HG02759 (cell line): ENCODE results near the gene MAD1L1.

Source experiments
- ATAC-seq: cut with Tn5 transposase; IDR thresholded peaks from one replicate; pipeline ENCODE4 v1.9.1; 2021; ENCODE audit warnings: mild to moderate bottlenecking, moderate library complexity; ENCODE audit not compliant: unreplicated experiment

Gene MAD1L1

DNA sequence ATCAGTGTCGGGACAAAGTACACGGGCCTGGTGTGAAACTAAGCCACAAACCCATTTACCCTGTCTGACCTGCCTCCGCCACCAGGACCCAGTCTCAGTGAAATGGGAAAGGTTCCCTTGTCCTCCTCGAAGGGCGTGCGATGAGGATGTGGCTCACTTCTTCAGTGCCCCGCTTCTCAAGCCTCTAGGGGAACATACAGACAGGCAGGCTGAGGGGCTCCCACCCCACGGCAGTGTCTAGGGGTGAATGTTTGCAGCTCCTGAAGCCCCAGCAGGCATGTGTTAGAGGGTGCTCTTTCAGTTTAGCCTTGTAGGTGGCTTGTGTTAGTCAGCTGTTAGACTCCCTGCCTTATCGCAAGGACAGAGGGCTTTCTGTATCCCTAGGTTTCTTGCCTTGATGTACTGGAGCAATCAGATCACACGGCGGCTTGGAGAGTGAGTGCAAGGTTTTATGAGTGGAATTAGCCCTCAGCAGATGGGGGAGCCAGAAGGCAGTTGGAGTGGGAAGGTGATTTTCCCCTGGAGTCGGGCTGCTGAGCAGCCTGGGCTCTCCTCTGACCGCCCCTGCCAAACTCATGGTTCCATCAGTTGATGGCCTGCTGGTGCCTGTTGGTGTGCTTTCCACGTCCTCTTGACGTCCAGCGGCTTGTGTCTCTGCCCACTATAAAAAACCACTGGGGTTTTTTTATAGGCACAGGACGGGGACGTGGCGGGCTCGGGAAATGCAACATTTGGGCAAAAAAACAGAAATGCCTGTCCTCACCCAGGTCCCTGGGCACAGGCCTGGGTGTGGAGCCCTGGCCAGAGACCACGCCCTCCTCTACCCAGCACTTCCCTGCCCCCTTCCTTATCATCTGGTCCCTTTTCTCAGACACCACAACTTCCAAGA is 10.0 kb upstream of the MAD1L1 start:
- ATAC-seq = peak; percentile 5

DNA sequence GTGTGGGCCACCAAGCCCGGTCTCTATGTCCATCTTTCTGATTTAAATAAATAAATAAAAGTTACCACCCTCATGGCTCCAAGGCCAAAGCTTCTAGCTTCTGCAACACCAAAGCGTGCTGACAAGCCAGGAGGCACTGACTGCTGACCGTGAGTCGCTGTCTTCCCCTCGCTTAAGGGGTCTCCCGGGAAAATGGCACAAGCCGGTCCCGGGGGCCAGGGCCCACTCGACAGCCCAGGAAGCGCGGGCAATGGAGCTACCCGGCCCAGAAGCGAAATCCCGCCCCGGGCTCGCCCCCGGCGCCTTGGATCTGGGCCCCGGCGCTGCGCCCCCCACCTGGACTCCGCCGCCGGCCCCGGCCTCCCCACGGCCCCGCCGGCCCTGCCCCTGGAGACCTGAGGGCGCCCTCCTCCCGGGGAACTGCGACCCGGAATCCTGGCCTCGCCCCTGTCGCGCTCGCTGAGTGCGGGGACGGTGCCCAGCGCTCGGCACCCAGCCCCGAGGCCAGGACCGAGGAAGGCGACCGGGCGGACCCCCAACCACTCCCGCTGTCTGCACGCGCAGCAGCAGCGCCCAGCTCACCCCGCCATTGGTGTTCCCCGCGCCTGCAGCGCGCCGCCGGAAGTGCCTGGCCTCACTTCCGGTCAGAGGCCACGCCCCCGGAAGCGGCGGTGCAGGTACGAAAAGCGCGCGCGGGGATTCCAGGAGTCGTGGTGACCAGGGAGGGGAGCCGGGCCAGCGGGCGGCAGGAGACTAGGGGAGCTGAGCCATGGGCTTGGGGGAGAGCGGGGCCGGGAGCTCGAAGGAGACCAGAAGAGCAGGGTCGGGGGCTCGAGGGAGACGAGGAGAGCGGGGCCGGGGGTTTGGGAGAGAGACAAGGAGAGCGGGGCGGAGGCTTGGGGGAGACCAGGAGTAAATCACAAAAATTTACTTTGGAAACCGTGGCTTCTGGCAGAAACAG is 9.1 kb upstream of the MAD1L1 start, which contains the start of the genes MRM2 and NUDT1:
Gene MRM2 (minus strand): TSS at position 626 of the 961 bp plus-strand sequence. CDS start 36 bp downstream, at position 590.
Gene NUDT1 (plus strand): TSS at position 647 of the 961 bp plus-strand sequence. CDS start 2,349 bp downstream, outside the sequence.
- ATAC-seq = peak; percentile 82

DNA sequence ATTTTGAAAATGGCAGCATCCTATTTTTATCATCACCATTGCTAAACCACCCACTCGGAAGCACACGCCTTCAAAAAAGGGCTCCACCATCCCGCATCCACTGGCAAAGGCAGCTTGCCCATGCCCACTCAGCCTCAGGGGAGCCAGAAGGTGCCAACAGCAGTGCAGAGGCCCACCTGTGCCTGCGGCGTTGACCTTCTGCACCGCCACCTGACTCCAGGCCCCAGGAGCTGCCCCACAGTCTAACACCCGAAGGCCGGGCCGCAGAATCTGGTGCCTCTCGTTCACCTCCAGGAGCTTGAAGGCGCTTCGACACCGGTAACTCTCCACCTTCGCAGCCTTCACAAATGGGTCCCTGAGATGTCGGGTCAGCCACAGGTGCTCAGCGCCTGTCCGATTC is 6.5 kb upstream of the MAD1L1 start:
- ATAC-seq = no peak

DNA sequence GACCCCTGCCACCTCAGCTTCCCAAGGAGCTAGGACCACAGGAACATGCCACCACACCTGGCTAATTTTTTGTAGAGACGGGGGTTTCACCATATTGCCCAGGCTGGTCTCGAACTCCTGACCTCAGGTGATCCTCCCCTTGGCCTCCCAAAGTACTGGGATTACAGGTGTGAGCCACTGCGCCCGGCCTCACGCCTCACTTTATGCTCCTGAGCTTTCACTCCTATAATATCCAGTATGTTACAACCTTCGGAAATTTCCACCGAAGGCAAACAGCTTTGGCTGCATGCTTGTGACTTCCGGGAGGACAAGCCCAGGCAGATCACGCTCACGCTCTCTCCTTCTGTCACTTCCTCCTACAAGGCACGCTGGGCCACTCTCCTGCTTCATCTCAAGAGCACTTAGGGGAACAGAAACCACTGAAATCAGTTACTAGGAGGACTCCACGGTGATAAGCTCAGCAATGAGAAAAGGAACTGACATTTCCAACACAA is 4.4 kb upstream of the MAD1L1 start:
- ATAC-seq = peak; percentile 52

DNA sequence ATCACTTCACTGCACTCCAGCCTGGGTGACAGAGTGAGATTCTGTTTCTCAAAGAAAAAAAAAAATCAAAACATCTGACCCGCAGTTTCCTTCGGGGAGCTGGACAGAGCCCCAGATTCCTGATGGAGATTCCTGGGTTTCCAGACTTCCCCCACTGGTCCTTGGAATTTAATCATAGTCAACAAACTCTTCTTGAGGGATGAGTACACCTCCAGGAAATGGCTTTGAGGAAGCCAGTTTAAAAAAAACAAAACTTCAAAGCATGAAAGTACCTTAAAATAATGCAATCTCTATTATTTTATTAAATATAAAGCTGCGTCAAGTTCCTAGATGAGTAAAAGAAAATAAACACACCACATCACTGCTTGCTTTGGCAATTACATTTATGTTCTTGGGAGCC is 1.2 kb upstream of the MAD1L1 start:
- ATAC-seq = no peak

DNA sequence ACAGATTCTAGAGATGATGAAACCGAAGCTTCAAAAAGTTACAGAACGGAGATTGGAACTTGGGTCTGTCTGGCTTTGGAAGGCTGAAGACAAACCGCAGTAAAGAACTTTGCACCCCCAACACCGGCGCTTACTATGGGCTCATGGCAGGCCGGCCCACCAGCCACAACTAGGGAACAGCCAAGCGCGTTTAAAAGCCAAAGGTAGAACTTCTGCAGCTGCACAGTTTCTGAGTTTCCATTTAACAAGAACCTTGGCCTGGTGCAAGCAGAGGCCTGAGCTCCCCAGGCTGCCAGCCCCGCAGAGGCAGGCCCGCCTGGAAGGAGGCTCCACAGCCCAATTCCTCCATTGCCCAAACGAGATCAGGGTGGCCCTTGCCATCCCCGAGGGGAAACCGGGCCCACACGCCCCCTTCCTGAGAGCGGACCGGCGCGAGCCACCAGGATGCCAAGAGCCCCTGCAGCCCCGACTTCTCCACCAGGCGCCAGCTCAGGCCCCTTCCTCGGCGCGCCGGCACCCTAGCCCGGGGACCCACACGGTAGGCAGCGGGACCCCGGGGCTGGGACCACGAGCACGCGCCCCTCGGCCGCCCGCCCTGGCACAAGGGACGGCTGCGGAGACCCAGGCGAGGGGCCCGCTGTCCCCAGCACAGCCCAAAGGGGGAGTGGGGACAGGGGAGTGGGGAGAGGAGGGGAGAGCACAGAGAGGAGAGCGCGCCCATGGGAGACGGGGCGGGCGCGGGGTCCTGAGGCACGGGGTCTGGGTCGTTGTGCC is 566 bp downstream of the MAD1L1 start:
- ATAC-seq = peak; percentile 36

DNA sequence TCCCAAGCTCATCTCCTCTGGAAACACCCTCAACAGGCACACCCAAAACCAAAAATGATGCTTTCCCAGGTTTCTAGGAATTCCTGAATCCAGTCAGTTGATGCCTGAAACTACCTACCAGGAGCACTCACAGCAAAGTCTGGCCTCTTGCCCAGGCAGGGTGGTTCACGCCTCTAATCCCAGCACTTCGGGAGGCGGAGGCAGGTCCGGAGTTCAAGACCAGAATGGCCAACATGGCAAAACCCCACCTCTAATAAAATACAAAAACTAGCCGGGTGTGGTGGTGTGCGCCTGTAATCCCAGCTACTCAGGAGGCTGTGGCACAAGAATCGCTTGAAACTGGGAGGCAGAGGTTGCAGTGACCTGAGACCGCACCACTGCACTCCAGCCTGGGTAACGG is 1.9 kb downstream of the MAD1L1 start:
- no peak for ATAC-seq

DNA sequence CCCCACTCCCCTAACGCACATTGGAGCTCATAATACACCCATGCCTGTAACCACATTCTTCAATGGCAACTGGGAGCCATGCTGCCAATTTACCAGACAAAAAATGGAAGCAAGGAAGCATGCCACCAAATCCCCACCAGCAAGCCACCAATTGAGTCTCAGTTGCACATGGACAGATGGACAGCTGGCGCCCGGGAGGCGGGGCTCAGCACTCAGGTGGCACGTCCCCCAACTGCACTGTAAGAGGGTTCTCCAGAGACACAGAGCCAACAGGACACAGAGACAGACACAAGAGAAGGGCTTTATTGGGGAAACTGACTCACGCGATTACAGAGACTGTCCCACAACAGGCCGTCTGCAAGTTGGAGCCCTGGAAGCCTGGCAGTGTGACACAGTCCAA is 2.5 kb downstream of the MAD1L1 start:
- no peak for ATAC-seq

DNA sequence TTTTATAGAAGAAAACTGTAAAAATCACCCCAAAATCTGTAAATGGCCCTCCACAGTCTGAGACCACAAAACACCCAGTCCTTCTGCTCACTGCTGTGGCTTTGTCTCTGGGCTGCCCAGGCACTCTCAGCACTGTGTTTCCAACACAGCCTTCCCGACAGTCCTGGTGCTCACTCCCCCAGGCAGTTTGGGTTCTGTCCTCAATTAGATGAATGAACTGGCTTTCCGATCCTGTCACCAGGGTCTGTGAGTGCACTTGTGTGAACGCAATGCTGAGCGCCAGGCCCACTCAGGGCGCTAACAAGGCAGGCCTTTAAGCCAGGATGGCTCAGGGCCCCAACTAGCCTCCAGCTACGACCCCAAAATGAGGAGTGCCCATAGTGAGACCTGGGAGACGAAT is 3.3 kb downstream of the MAD1L1 start:
- no peak for ATAC-seq

DNA sequence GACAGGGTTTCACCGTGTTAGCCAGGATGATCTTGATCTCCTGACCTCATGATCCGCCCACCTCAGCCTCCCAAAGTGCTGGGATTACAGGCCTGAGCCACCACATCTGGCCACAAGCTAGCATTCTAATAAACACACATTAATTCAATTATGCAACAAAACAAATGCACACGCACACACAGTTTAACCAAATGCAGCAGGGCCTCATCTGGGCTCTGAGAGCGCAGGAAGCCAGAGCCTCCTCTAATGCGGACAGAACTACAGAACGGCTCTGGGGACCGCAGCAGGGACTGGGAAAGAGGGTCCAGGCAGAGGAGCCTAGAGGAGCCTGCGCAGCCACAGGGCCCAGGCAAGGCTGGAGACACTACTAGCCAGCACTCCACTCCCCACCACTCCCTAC is 3.8 kb downstream of the MAD1L1 start:
- ATAC-seq = no peak

DNA sequence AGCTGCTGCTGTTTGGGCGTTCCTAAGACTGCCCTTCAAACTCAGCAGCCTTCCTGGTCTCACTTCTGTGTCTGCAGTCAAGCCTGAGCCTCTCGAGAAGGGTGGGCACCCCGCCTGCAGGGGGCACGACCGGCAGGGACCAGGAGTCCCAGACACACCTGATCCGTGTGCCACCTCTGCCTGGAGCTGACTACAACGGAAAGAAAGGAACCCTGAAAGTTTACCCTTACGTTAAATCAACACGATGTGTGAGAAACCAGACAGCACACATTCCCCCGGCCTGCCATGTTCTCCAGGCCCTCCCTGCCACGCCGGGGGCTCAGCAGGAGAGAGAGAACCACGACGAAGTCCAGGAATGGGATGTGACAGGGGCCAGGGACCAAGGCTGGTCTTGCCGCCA is 5.0 kb downstream of the MAD1L1 start:
- ATAC-seq = no peak

DNA sequence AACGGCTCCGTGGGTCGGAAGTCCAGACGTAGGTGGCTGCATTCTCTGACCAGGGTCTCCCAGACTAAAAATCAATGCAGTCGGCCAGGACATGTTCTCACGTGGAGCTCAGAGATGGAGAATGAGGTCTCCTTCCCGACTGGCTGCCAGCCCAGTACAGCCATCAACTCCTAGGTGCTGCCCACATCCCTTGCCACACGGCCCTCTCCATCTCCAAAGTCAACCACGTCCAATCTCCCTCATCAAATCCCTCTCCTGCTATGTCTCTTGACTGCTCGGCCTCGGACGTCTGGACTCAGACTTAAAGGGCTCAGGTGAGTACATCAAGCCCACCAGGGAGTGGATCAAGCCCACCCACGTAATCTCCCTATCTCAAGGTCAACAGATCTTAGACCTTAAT is 6.9 kb downstream of the MAD1L1 start:
- no peak for ATAC-seq

DNA sequence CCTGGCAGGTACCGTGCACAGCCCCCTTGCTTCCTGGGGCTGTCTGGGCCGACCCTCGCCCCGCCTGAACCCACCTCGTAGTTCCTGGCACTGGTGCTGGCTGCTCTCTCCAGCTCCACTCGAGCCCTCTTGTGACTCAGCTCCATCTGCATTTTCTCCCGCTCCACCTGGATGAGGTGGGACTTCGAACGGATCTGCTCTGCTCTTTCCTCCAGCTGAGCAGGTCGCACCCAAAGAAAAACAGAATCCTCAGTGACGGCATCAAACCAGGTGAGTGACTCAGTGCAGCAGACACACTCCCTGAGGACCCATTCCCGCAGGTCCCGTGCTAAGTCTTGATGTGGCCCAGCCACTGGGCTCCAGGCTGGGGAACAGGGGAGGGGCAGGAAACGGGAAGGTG is 7.4 kb downstream of the MAD1L1 start:
- no peak for ATAC-seq

DNA sequence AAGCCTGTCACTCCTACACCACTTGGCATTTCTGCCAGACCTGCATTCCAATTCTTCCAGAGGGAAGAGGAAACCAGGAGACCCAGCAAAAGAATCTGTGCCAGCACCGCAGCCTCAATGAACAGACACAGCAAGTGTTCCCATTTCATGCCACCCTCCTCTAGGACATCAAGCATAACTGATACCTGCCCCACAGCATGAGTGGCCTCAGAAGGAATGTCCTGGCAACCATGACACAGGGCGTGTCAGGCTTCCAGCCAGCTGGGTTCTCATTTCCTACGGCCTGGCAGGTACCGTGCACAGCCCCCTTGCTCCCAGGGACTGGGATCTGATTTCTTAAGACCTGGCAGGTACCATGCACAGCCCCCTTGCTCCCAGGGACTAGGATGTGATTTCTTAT is 7.8 kb downstream of the MAD1L1 start:
- ATAC-seq = no peak

DNA sequence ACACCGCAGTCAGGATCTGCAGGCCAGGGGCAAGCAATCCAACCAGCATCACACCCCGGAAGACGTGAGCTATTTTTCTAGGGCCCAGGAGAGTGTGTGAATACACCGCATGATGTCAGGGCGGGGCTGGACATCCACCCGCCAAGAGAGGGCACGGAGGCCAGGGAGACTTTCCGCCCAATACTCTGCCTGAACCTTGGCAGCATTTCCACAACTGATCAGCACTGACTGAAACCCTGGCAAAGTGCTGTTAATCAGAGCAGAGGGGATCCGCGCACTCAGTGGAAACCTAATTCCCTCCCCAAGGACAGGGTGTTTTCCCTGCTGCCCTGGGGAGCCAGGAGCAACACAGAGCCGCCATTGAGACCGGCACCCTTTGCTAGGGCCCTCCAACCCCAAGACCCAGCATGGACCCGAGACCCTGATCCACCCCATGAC is 8.2 kb downstream of the MAD1L1 start:
- ATAC-seq = no peak

DNA sequence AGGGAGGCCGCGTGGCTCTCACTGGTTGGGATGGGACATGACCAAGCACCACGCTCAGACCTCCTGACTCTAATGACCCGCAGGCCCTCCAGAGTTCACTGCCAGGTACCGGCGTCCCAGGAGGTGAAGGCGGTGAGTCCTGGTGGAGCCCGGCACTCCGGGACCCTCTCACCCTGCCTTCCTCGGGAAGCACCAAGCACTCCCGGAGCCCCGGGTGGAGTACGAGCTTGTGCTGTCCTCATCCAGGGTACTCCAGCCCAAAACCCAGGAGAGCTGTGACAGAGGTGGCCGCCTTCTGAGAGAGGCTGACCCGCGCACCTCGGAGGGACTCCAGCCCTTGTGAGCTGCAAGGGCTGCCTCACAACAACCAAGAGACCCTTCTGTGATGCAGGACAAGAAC is 9.4 kb downstream of the MAD1L1 start:
- ATAC-seq = no peak

DNA sequence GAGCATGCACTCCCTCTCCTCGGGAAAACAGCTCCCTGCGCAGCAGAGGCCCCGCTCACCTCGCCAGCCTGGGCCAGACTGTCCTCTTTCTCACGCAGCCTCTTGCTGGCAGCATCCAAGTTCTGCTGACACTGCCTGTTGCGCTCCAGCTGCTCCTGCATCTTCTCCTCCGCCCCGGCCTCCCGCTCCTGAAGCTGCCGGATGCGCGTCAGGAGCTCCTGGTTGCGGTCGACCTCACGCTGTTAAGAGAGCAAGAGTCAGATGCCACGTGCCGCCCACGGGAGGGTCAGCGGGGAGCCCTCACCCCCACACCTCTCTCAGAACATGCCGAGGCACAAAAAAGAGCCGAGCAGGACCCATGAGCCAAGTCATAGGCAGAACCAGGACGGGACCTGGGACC is 10.2 kb downstream of the MAD1L1 start:
- ATAC-seq = no peak

DNA sequence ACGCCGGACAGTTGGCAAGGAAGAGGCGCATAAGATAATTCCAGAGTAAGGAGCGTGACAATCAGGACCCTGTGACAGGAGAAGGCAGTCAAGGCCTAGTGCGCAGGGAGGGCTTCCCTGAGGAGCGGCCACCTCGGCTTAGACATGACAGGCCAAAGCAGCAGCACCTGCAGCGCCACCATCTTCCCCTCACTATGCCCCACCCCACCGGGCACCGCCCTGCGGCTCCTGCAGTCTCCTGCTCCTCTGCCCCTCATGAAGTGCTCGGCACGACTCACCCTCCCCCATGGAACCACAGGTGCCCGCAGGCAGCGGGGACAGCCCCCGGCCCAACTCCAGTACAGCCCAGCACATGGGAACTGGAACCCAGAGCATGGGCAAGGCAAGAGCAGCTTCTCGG is 11.8 kb downstream of the MAD1L1 start:
- ATAC-seq = no peak

DNA sequence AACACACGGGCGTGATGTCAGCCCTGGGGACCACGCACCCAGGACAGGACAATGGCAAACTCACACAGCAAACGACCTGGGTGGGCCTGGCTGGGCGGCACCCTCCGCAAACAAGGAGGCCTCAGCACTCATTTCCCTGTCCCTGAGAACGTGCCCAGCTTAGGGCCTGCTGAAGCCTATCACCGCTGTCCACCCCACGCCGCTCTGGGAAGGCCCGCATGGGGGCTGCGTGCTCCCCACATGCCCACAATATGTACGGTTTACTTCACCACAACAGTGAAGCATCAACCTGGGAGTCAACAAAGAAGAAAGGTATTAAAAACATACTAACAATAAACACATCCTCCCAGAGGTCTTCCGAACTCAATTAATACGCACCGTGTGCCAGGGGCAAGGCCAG is 12.2 kb downstream of the MAD1L1 start:
- ATAC-seq = no peak

DNA sequence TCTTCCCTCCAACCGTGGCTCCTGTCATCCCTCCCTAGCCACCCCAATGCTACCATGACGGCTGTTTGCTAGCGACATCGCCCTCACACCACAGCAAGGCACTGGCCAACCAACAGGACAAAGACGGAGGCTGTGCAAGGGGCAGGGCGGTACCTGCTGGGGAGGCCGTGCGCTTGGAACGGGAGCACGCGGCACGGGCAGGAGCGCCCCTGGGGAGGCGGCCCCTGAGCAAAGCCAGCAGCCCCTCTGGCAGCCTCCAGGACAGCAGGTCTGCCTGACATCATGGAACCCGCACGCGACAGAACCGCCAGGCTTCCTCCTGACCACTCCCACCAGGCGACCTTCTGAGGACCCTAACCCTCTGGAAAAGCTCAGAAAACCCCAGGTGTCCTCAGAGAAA is 12.7 kb downstream of the MAD1L1 start:
- ATAC-seq = no peak

DNA sequence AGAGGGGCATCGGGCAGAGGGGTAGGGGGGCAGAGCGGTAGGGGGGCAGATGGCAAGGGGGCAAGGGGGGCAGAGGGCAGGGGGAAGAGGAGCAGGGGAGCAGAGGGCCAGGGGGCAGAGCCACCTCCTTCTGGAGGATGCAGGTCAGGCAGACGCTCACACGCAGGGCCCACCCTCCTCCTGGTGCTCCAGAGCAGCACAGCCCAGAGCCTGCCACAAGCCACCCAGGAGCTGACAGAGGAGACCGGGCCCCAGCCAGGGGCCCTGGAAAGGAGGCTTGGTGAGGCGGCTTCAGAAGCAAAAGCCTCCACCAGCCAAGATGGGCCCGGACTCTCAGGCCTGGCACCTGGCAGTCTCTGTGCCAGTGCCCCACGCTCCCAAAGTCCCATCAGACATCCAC is 13.1 kb downstream of the MAD1L1 start:
- no peak for ATAC-seq
